Measurements from ENCODE around the gene MCM10. TPM values are rescaled to one million over a fixed set of nuclear protein-coding genes. Genes with fewer than 3 reads are reported as not detected.

The MCM10 gene
- total and polyA plus RNA-seq, 2 donors (not counting 3 experiments of a cell fraction or from before 2014, with no cell fraction given) = 3.3 to 31.6 TPM

DNA sequence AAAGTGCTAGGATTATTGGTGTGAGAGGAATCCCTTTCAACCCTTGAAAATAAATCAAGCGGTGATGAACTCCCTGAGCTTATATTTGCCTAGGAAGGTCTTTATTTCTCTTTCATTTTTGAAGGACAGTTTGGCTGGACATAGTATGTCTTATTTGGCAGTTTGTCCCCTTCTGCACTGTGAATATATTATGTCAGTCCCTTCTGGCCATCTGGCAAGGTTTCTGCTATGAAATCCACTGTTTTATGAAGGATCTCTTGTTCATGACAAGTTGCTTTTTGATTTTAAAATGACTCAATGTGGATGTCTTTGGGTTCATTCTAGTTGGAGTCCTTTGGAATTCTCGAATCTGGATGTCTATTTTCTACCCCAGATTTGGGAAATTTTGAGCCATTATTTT, 21.7 kb upstream of the MCM10 start:
- no peak overlapping the region for H3K9ac ChIP-seq (replicated peaks; ENCODE audit: extremely low read depth, insufficient read depth, low read length)
- H4K20me1 ChIP-seq (replicated peaks; ENCODE audit: control insufficient read depth, extremely low read depth, insufficient read depth, low read length) = no peaks in the 10 kb centered on the region
- no peaks in the 10 kb centered on the region for H3K4me1 ChIP-seq (ENCODE audit: control insufficient read depth, extremely low read depth, insufficient read depth, low read length)
- intact Hi-C loops (cut with micrococcal nuclease) = no loop called here
- ChIA-PET CTCF (no interaction called here), POLR2A (no interaction called here)
- DNase-seq (ENCODE audit: low read depth, low spot score) (no peak), FAIRE-seq (no peak)
- dilution Hi-C loops (cut with MboI; ENCODE audit: extremely low pct_ligation_motif_present, low sequenced_read_pairs) = no loop called here
- H3K27me3 ChIP-seq (ENCODE audit: control insufficient read depth in 2 of 2, insufficient read depth in 2 of 2, low read length in 2 of 2) = no peaks in the 10 kb centered on the region
- H3K9me3 ChIP-seq (replicated peaks; ENCODE audit: control insufficient read depth, insufficient read depth, low read length) = no peaks in the 10 kb centered on the region
- BruUV-seq (replicated peaks) = no TSS peak
- no peak overlapping the region for H2AFZ ChIP-seq (ENCODE audit: low read depth, low read length)
- no peak overlapping the region for H3K27ac ChIP-seq (ENCODE audit: insufficient read depth, low read depth, low read length)
- peaks cover 12 to 28% of the 10 kb centered on the region in 2 experiments for H3K36me3 ChIP-seq (ENCODE audit: control insufficient read depth in 2 of 2, extremely low read depth in 1 of 2, insufficient read depth in 2 of 2, low read length in 2 of 2)
- H3K4me3 ChIP-seq (replicated peaks in 1 of 3; ENCODE audit: insufficient read depth in 1 of 3, low read depth in 1 of 3, low read length in 3 of 3) = no peak overlapping the region
- no peaks in the 10 kb centered on the region for H3K9me1 ChIP-seq (replicated peaks; ENCODE audit: control insufficient read depth, extremely low read depth, insufficient read depth, low read length)
- H3K4me2 ChIP-seq (ENCODE audit: insufficient read depth, low read length) = no peak overlapping the region
- TF ChIP-seq JUN (IDR thresholded peaks at IDR 0.05; ENCODE audit: borderline replicate concordance, insufficient read depth, insufficient read length, low read depth) (no peak), EZH2 (IDR thresholded peaks at IDR 0.05; ENCODE audit: borderline replicate concordance, low read depth, low read length, severe bottlenecking) (no peak), MYC (IDR thresholded peaks at IDR 0.05; ENCODE audit: low read depth, low read length) (no peak), GATA2 (IDR thresholded peaks at IDR 0.05; ENCODE audit: insufficient read depth, insufficient read length, low read depth, low read length) (no peak), POLR2AphosphoS5 (IDR thresholded peaks at IDR 0.05; ENCODE audit: insufficient read depth, low read depth, low read length) (no peak), FOS (IDR thresholded peaks at IDR 0.05; ENCODE audit: borderline replicate concordance, insufficient read depth, low read length) (no peak), POLR2A (IDR thresholded peaks at IDR 0.05; ENCODE audit: low read depth, low read length) (no peak)
- TF ChIP-seq, protein P1, sequence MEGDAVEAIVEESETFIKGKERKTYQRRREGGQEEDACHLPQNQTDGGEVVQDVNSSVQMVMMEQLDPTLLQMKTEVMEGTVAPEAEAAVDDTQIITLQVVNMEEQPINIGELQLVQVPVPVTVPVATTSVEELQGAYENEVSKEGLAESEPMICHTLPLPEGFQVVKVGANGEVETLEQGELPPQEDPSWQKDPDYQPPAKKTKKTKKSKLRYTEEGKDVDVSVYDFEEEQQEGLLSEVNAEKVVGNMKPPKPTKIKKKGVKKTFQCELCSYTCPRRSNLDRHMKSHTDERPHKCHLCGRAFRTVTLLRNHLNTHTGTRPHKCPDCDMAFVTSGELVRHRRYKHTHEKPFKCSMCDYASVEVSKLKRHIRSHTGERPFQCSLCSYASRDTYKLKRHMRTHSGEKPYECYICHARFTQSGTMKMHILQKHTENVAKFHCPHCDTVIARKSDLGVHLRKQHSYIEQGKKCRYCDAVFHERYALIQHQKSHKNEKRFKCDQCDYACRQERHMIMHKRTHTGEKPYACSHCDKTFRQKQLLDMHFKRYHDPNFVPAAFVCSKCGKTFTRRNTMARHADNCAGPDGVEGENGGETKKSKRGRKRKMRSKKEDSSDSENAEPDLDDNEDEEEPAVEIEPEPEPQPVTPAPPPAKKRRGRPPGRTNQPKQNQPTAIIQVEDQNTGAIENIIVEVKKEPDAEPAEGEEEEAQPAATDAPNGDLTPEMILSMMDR (IDR thresholded peaks at IDR 0.05; ENCODE audit: extremely low read depth in 1 of 2, insufficient read depth in 1 of 2, low read depth in 1 of 2, low read length in 2 of 2) = no peak
- TF ChIP-seq, protein P2, sequence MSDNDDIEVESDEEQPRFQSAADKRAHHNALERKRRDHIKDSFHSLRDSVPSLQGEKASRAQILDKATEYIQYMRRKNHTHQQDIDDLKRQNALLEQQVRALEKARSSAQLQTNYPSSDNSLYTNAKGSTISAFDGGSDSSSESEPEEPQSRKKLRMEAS (IDR thresholded peaks at IDR 0.05; ENCODE audit: insufficient read depth, insufficient read length) = no peak
- no peaks in the 10 kb centered on the region for H3K79me2 ChIP-seq (ENCODE audit: control insufficient read depth, insufficient read depth, low read length)

Data from endothelial cell of umbilical vein (primary cell).